ENCODE data around the gene TMEM107.
"Not testable (repeated sequence)": the region's sequence is repeated elsewhere in the genome, so short reads cannot be mapped to it uniquely, and the experiment has no call there.

Gene TMEM107

GRCh38 chr17:8189711-8190477 lies 13.7 kb upstream of the TMEM107 start, which contains the start of gene BORCS6:
Gene BORCS6 (minus strand): TSS chr17:8190180. CDS start chr17:8190140, 40 bp downstream.
- DNase-seq (ENCODE audit: low read depth) = peak; percentile 93

- no peak for DNase-seq (ENCODE audit: low read depth)
Measured at GRCh38 chr17:8189041-8189710, 13.0 kb upstream of the TMEM107 start.

- no peak for DNase-seq (ENCODE audit: low read depth)
Measured at GRCh38 chr17:8188263-8188839, 12.2 kb upstream of the TMEM107 start.

GRCh38 chr17:8187517-8188262 lies 11.5 kb upstream of the TMEM107 start:
- peak; percentile 99 for DNase-seq (ENCODE audit: low read depth)

GRCh38 chr17:8186787-8187516 lies 10.8 kb upstream of the TMEM107 start:
- DNase-seq (ENCODE audit: low read depth) = peak; percentile 89

- no peak for DNase-seq (ENCODE audit: low read depth)
Measured at GRCh38 chr17:8186446-8186786, 10.2 kb upstream of the TMEM107 start.

- DNase-seq (ENCODE audit: low read depth) = no peak
Measured at GRCh38 chr17:8185582-8186445, 9.6 kb upstream of the TMEM107 start.

- no peak for DNase-seq (ENCODE audit: low read depth)
Measured at GRCh38 chr17:8176998-8177731, 985 bp upstream of the TMEM107 start.

GRCh38 chr17:8175795-8176196 lies 384 bp downstream of the TMEM107 start:
- no peak for DNase-seq (ENCODE audit: low read depth)

- DNase-seq (ENCODE audit: low read depth) = no peak
Measured at GRCh38 chr17:8173871-8174322, 2.3 kb downstream of the TMEM107 start.

GRCh38 chr17:8173056-8173870 lies 2.9 kb downstream of the TMEM107 start:
- peak; percentile 93 for DNase-seq (ENCODE audit: low read depth)

GRCh38 chr17:8170186-8170585 lies 6.0 kb downstream of the TMEM107 start:
- not testable (repeated sequence) for DNase-seq (ENCODE audit: low read depth)

GRCh38 chr17:8167526-8167925 lies 8.7 kb downstream of the TMEM107 start:
- DNase-seq (ENCODE audit: low read depth) = no peak

GRCh38 chr17:8166731-8167130 lies 9.4 kb downstream of the TMEM107 start:
- no peak for DNase-seq (ENCODE audit: low read depth)

GRCh38 chr17:8164815-8165131 lies 11.4 kb downstream of the TMEM107 start:
- DNase-seq (ENCODE audit: low read depth) = no peak

GRCh38 chr17:8163978-8164814 lies 12.0 kb downstream of the TMEM107 start:
- no peak for DNase-seq (ENCODE audit: low read depth)

GRCh38 chr17:8162997-8163977 lies 12.9 kb downstream of the TMEM107 start:
- DNase-seq (ENCODE audit: low read depth) = no peak

Measured in GM04503 (cell line).